Neuronal stem cell (in vitro differentiated cells): ENCODE results near the gene SEPTIN12.

Experiments used
- DNase-seq: peaks from one replicate; pipeline ENCODE4 v3.0.0-alpha.2; 2013; ENCODE audit warnings: low spot score
- H2AFZ ChIP-seq: one replicate; pipeline ENCODE4 v1.6.1; 2013; ENCODE audit warnings: mild to moderate bottlenecking, low read length, inconsistent platforms
- H2AK5ac ChIP-seq: 2 replicates; pipeline ENCODE4 v1.6.1; 2013; ENCODE audit warnings: low read depth, mild to moderate bottlenecking, inconsistent platforms, low read length, moderate library complexity, mixed read lengths
- H2BK120ac ChIP-seq: 2 replicates; pipeline ENCODE4 v1.6.1; 2013; ENCODE audit warnings: low read depth, mild to moderate bottlenecking, inconsistent platforms, low read length, moderate library complexity, mixed read lengths
- H2BK12ac ChIP-seq: one replicate; pipeline ENCODE4 v1.6.1; 2013; ENCODE audit warnings: low read length, inconsistent platforms
- H2BK15ac ChIP-seq: 2 replicates; pipeline ENCODE4 v1.6.1; 2013; ENCODE audit warnings: mild to moderate bottlenecking, low read length, inconsistent platforms, mixed read lengths
- H2BK5ac ChIP-seq: one replicate; pipeline ENCODE4 v1.6.1; 2013; ENCODE audit warnings: inconsistent platforms, mild to moderate bottlenecking, low read length, moderate library complexity
- H3K14ac ChIP-seq: one replicate; pipeline ENCODE4 v1.6.1; 2013; ENCODE audit warnings: low read length, inconsistent platforms
- H3K18ac ChIP-seq: 2 replicates; pipeline ENCODE4 v1.6.1; 2013; ENCODE audit warnings: low read length, inconsistent platforms
- H3K23ac ChIP-seq: 2 replicates; pipeline ENCODE4 v1.6.1; 2013; ENCODE audit warnings: low read depth, mild to moderate bottlenecking, mixed read lengths, low read length, inconsistent platforms; ENCODE audit not compliant: poor library complexity
- H3K27ac ChIP-seq: replicated peaks from 3 replicates; pipeline ENCODE4 v1.5.1; 2013; ENCODE audit warnings: low read length, inconsistent platforms
- H3K27me3 ChIP-seq, 3 experiments: 2 replicates each; pipeline ENCODE4 v1.6.1; 2013; ENCODE audit warnings: low read length in 3 of 3, mild to moderate bottlenecking in 2 of 3, inconsistent platforms in 1 of 3, low read depth in 1 of 3, mixed read lengths in 1 of 3, moderate library complexity in 1 of 3; ENCODE audit not compliant: control insufficient read depth in 3 of 3, insufficient read depth in 3 of 3
- H3K36me3 ChIP-seq, 2 donors: replicated peaks in 1 of 2; 2 replicates each; pipeline ENCODE4 v1.6.1; 2013; ENCODE audit warnings: low read length in 2 of 2; ENCODE audit not compliant: control insufficient read depth in 2 of 2, insufficient read depth in 2 of 2
- H3K4ac ChIP-seq: 2 replicates; pipeline ENCODE4 v1.6.1; 2013; ENCODE audit warnings: inconsistent platforms, mild to moderate bottlenecking, low read length, moderate library complexity
- H3K4me1 ChIP-seq, 2 donors: 1 replicate in 1 of 2; 2 replicates in 1 of 2; pipeline ENCODE4 v1.6.1; 2013; ENCODE audit warnings: low read length in 2 of 2, low read depth in 1 of 2; ENCODE audit not compliant: control insufficient read depth in 2 of 2, insufficient read depth in 1 of 2
- H3K4me2 ChIP-seq: one replicate; pipeline ENCODE4 v1.6.1; 2013; ENCODE audit warnings: mild to moderate bottlenecking, low read length, inconsistent platforms; ENCODE audit not compliant: insufficient read depth, poor library complexity, severe bottlenecking
- H3K4me3 ChIP-seq, 2 donors: 2 replicates each; pipeline ENCODE4 v1.5.1; 2013; ENCODE audit warnings: low read length in 2 of 2, mild to moderate bottlenecking in 2 of 2, inconsistent platforms in 1 of 2, moderate library complexity in 1 of 2
- H3K79me1 ChIP-seq: one replicate; pipeline ENCODE4 v1.6.1; 2013; ENCODE audit warnings: low read depth, mild to moderate bottlenecking, inconsistent platforms, low read length, moderate library complexity
- H3K9ac ChIP-seq: one replicate; pipeline ENCODE4 v1.6.1; 2013; ENCODE audit warnings: mild to moderate bottlenecking, low read depth, low read length, inconsistent platforms; ENCODE audit not compliant: poor library complexity
- H3K9me3 ChIP-seq, 2 donors: replicated peaks in 1 of 2; 2 replicates each; pipeline versions ENCODE3 to v1.6.1; 2013; ENCODE audit warnings: low read length in 2 of 2, mild to moderate bottlenecking in 2 of 2, inconsistent platforms in 1 of 2, low read depth in 1 of 2, mixed read lengths in 1 of 2, moderate library complexity in 1 of 2; ENCODE audit not compliant: control insufficient read depth in 2 of 2, insufficient read depth in 1 of 2
- H4K8ac ChIP-seq: one replicate; pipeline ENCODE4 v1.6.1; 2013; ENCODE audit warnings: low read depth, mild to moderate bottlenecking, inconsistent platforms, low read length, moderate library complexity
- H4K91ac ChIP-seq: one replicate; pipeline ENCODE4 v1.6.1; 2013; ENCODE audit warnings: low read length, low read depth, mild to moderate bottlenecking, inconsistent platforms; ENCODE audit not compliant: poor library complexity
- WGBS, 2 donors: extraction: QIAGEN DNeasy Blood & Tissue Kit; methylation state at CpG; one replicate each; pipeline ENCODE4 v1.1.7; 2013; ENCODE audit warnings: missing lambda C conversion rate in 2 of 2, mixed read lengths in 1 of 2; ENCODE audit not compliant: insufficient read length in 2 of 2, insufficient replicate concordance in 1 of 2; ENCODE audit errors: extremely low coverage in 2 of 2; 5-methylcytosine and 5-hydroxymethylcytosine counted together

Gene SEPTIN12

GRCh38 chr16:4734730-4735535, 53.2 kb downstream of the SEPTIN12 start:
- Histone ChIP-seq H2BK5ac (no peak overlapping the region), H3K27me3 (no peaks in the 10 kb centered on the region), H2AK5ac (no peak overlapping the region), H3K23ac (peak overlapping the region; percentile 36), H2AFZ (peak overlapping the region; percentile 95), H3K14ac (no peak overlapping the region), H3K4me3 (peak overlapping the region; percentile 94 to 99), H3K18ac (peak overlapping the region; percentile 50), H3K9me3 (no peaks in the 10 kb centered on the region), H4K8ac (no peak overlapping the region), H3K9ac (peak overlapping the region; percentile 82), H3K4ac (no peak overlapping the region), H2BK120ac (no peak overlapping the region), H3K79me1 (peaks cover 4% of the 10 kb centered on the region), H2BK15ac (no peak overlapping the region), H3K36me3 (peaks cover 4 to 18% of the 10 kb centered on the region in 2 donors), H3K27ac (peak overlapping the region; percentile 63), H4K91ac (no peak overlapping the region), H3K4me1 (peaks cover 0 to 3% of the 10 kb centered on the region in 2 donors), H3K4me2 (peak overlapping the region; percentile 99), H2BK12ac (no peak overlapping the region)
- DNase-seq, result peak; percentile 85
- WGBS, 2 donors, result no CpG with 5 or more reads among the region's 38 CpGs

- Histone ChIP-seq H3K79me1 (peaks cover 4% of the 10 kb centered on the region), H2BK120ac (no peak within 1 kb of the TSS), H4K91ac (no peak within 1 kb of the TSS), H2AFZ (peak within 1 kb of the TSS; percentile 95), H2BK15ac (no peak within 1 kb of the TSS), H4K8ac (peak within 1 kb of the TSS; percentile 23), H3K4me2 (peak within 1 kb of the TSS; percentile 99), H3K4me3 (peak within 1 kb of the TSS; percentile 94 to 99), H3K4me1 (peaks cover 0 to 3% of the 10 kb centered on the region in 2 donors), H3K14ac (peak within 1 kb of the TSS; percentile 0), H3K18ac (peak within 1 kb of the TSS; percentile 92), H3K36me3 (peaks cover 7 to 24% of the 10 kb centered on the region in 2 donors), H3K27ac (peak within 1 kb of the TSS; percentile 86), H3K9ac (peak within 1 kb of the TSS; percentile 92), H2AK5ac (no peak within 1 kb of the TSS), H3K9me3 (no peaks in the 10 kb centered on the region), H3K4ac (no peak within 1 kb of the TSS), H3K23ac (peak within 1 kb of the TSS; percentile 66), H2BK12ac (no peak within 1 kb of the TSS), H2BK5ac (no peak within 1 kb of the TSS), H3K27me3 (no peaks in the 10 kb centered on the region)
- WGBS, 2 donors, result no CpG with 5 or more reads among the region's 70 CpGs
- peak; percentile 90 for DNase-seq
Observed at GRCh38 chr16:4734063-4734729, 53.9 kb downstream of the SEPTIN12 start, which contains the start of the genes ANKS3 and DNAAF8. TSS of gene ANKS3 (minus strand) at chr16:4734271. CDS start at chr16:4730149, 4,122 bp downstream. TSS of gene DNAAF8 (plus strand) at chr16:4734537. CDS start at chr16:4736515, 1,978 bp downstream.

GRCh38 chr16:4733747-4734062, 54.4 kb downstream of the SEPTIN12 start:
- H2BK120ac ChIP-seq, result no peak overlapping the region
- H3K4ac ChIP-seq, result no peak overlapping the region
- H3K4me2 ChIP-seq, result peak overlapping the region; percentile 99
- H2AFZ ChIP-seq, result peak overlapping the region; percentile 95
- H3K36me3 ChIP-seq, result peaks cover 7 to 29% of the 10 kb centered on the region in 2 donors
- no peak overlapping the region for H2BK15ac ChIP-seq
- no peak for DNase-seq
- no peaks in the 10 kb centered on the region for H3K27me3 ChIP-seq
- no CpG with 5 or more reads among the region's 19 CpGs for WGBS, 2 donors
- H3K23ac ChIP-seq, result peak overlapping the region; percentile 66
- H2BK5ac ChIP-seq, result no peak overlapping the region
- no peak overlapping the region for H4K91ac ChIP-seq
- H4K8ac ChIP-seq, result no peak overlapping the region
- H3K79me1 ChIP-seq, result peaks cover 4% of the 10 kb centered on the region
- H3K9ac ChIP-seq, result peak overlapping the region; percentile 92
- H3K27ac ChIP-seq, result peak overlapping the region; percentile 86
- H3K14ac ChIP-seq, result peak overlapping the region; percentile 0
- no peak overlapping the region for H2AK5ac ChIP-seq
- peak overlapping the region; percentile 92 for H3K18ac ChIP-seq
- H3K4me1 ChIP-seq, result peaks cover 0 to 3% of the 10 kb centered on the region in 2 donors
- no peaks in the 10 kb centered on the region for H3K9me3 ChIP-seq
- H2BK12ac ChIP-seq, result no peak overlapping the region
- H3K4me3 ChIP-seq, result peak overlapping the region; percentile 94 to 99

DNA sequence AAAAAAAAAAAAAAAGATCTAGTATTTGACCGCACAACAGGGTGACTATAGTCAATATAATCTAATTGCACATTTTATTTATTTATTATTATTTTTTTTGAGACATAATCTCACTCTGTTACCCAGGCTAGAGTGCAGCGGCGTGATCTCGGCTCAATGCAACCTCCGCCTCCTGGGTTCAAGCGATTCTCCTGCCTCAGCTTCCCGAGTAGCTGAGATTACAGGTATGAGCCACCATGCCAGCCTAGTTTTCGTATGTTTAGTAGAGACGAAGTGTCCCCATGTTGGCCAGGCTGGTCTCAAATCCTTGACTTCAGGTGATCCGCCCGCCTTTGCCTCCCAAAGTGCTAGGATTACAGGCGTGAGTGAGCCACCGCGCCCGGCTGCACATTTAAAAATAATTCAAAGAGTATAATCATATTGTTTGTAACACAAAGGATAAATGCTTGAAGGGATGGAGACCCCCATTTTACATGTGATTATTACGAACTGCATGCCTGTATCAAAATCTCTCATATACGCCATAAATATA, 54.9 kb downstream of the SEPTIN12 start:
- Histone ChIP-seq H3K4me2 (peak overlapping the region; percentile 51), H2BK120ac (no peak overlapping the region), H3K27ac (no peak overlapping the region), H3K4ac (no peak overlapping the region), H2AK5ac (no peak overlapping the region), H4K8ac (no peak overlapping the region), H2BK12ac (no peak overlapping the region), H3K36me3 (peaks cover 7 to 33% of the 10 kb centered on the region in 2 donors), H3K9me3 (no peaks in the 10 kb centered on the region), H2AFZ (peak overlapping the region; percentile 95), H2BK15ac (no peak overlapping the region), H3K4me1 (peaks cover 0 to 3% of the 10 kb centered on the region in 2 donors), H3K9ac (no peak overlapping the region), H3K18ac (no peak overlapping the region), H3K14ac (no peak overlapping the region), H3K23ac (no peak overlapping the region), H2BK5ac (no peak overlapping the region), H3K79me1 (peaks cover 4% of the 10 kb centered on the region), H4K91ac (no peak overlapping the region), H3K4me3 (peak overlapping the region; percentile 64 to 94), H3K27me3 (no peaks in the 10 kb centered on the region)
- DNase-seq, result no peak
- WGBS, 2 donors, result no CpG with 5 or more reads among the region's 17 CpGs
